IPS DF 6.9 (cell line): ENCODE results near the gene ARMC5.

Experiments
- DNase-seq: peaks from one replicate; pipeline ENCODE4 v3.0.0-alpha.2; 2013; ENCODE audit warnings: low read depth, low spot score
- H3K27ac ChIP-seq: one replicate; pipeline ENCODE4 v1.5.1; 2013; ENCODE audit warnings: low read length, control low read depth
- H3K27me3 ChIP-seq: 2 replicates; pipeline ENCODE4 v1.6.1; 2013; ENCODE audit warnings: mild to moderate bottlenecking, low read length; ENCODE audit not compliant: control insufficient read depth, insufficient read depth
- H3K36me3 ChIP-seq: 2 replicates; pipeline ENCODE4 v1.6.1; 2013; ENCODE audit warnings: low read length; ENCODE audit not compliant: control insufficient read depth, insufficient read depth
- H3K4me1 ChIP-seq: 2 replicates; pipeline ENCODE4 v1.6.1; 2013; ENCODE audit warnings: low read length; ENCODE audit not compliant: control insufficient read depth, insufficient read depth
- H3K4me3 ChIP-seq: 2 replicates; pipeline ENCODE4 v1.5.1; 2013; ENCODE audit warnings: mild to moderate bottlenecking, low read length
- H3K9me3 ChIP-seq: 2 replicates; pipeline ENCODE4 v1.6.1; 2013; ENCODE audit warnings: low read length, inconsistent platforms; ENCODE audit not compliant: control insufficient read depth, insufficient read depth
- whole genome bisulfite sequencing: extraction: QIAGEN DNeasy Blood & Tissue Kit; methylation state at CpG from one replicate; pipeline ENCODE4 v1.1.7; 2013; ENCODE audit warnings: mixed read lengths, missing lambda C conversion rate; ENCODE audit not compliant: insufficient read length, insufficient coverage; 5-methylcytosine and 5-hydroxymethylcytosine counted together

The ARMC5 gene

GRCh38 chr16:31487720-31488467, 28.6 kb downstream of the ARMC5 start:
- H3K4me3 ChIP-seq = peak overlapping the region; percentile 47; the same call in 1 of the 2 replicates
- H3K27me3 ChIP-seq = peaks cover 8% of the 10 kb centered on the region; the same call in 1 of the 2 replicates
- H3K4me1 ChIP-seq = peaks cover 3% of the 10 kb centered on the region; the same call in 1 of the 2 replicates
- H3K36me3 ChIP-seq = no peaks in the 10 kb centered on the region
- no peak overlapping the region for H3K27ac ChIP-seq
- no peaks in the 10 kb centered on the region for H3K9me3 ChIP-seq
- no peak for DNase-seq
- no CpG with 5 or more reads among the region's 60 CpGs for WGBS

- WGBS = no CpG with 5 or more reads among the region's 77 CpGs
- Histone ChIP-seq H3K27me3 (peaks cover 8% of the 10 kb centered on the region; the same call in 1 of the 2 replicates), H3K27ac (no peak overlapping the region), H3K9me3 (no peaks in the 10 kb centered on the region), H3K4me1 (peaks cover 3% of the 10 kb centered on the region; the same call in 1 of the 2 replicates), H3K4me3 (peak overlapping the region; percentile 47; the same call in 1 of the 2 replicates), H3K36me3 (no peaks in the 10 kb centered on the region)
- DNase-seq = no peak
Measured at GRCh38 chr16:31488468-31489297, 29.4 kb downstream of the ARMC5 start.

- no CpG with 5 or more reads among the region's 7 CpGs for WGBS
- Histone ChIP-seq H3K4me3 (no peak overlapping the region), H3K4me1 (peaks cover 3% of the 10 kb centered on the region; the same call in 1 of the 2 replicates), H3K27me3 (peaks cover 8% of the 10 kb centered on the region; the same call in 1 of the 2 replicates), H3K27ac (no peak overlapping the region), H3K36me3 (no peaks in the 10 kb centered on the region), H3K9me3 (no peaks in the 10 kb centered on the region)
- DNase-seq = no peak
Measured at GRCh38 chr16:31489298-31489564, 29.9 kb downstream of the ARMC5 start.

- no CpG with 5 or more reads among the region's 22 CpGs for WGBS
- no peaks in the 10 kb centered on the region for H3K4me1 ChIP-seq
- H3K27me3 ChIP-seq = peaks cover 8% of the 10 kb centered on the region; the same call in 1 of the 2 replicates
- no peaks in the 10 kb centered on the region for H3K9me3 ChIP-seq
- no peak overlapping the region for H3K4me3 ChIP-seq
- no peak for DNase-seq
- no peak overlapping the region for H3K27ac ChIP-seq
- no peaks in the 10 kb centered on the region for H3K36me3 ChIP-seq
Measured at GRCh38 chr16:31489616-31490584, 30.6 kb downstream of the ARMC5 start.

- no peak for DNase-seq
- no CpG with 5 or more reads among the region's 8 CpGs for WGBS
- 0 out of 2 replicates have a peak, but pooled peaks cover 6% of the 10 kb centered on the region for H3K36me3 ChIP-seq
- no peak overlapping the region for H3K4me3 ChIP-seq
- H3K27me3 ChIP-seq = peaks cover 2% of the 10 kb centered on the region; the same call in 1 of the 2 replicates
- no peaks in the 10 kb centered on the region for H3K4me1 ChIP-seq
- H3K27ac ChIP-seq = no peak overlapping the region
- no peaks in the 10 kb centered on the region for H3K9me3 ChIP-seq
Measured at GRCh38 chr16:31491778-31492418, 32.6 kb downstream of the ARMC5 start.

GRCh38 chr16:31493506-31494125, 34.3 kb downstream of the ARMC5 start:
- H3K4me1 ChIP-seq = no peaks in the 10 kb centered on the region
- no CpG with 5 or more reads among the region's 18 CpGs for WGBS
- no peak for DNase-seq
- 0 out of 2 replicates have a peak, but pooled peaks cover 6% of the 10 kb centered on the region for H3K36me3 ChIP-seq
- H3K9me3 ChIP-seq = no peaks in the 10 kb centered on the region
- peaks cover 2% of the 10 kb centered on the region; the same call in 1 of the 2 replicates for H3K27me3 ChIP-seq
- no peak overlapping the region for H3K4me3 ChIP-seq
- no peak overlapping the region for H3K27ac ChIP-seq

- DNase-seq = no peak
- H3K9me3 ChIP-seq = no peaks in the 10 kb centered on the region
- no peak overlapping the region; the same call in 1 of the 2 replicates for H3K4me3 ChIP-seq
- H3K36me3 ChIP-seq = 0 out of 2 replicates have a peak, but pooled peaks cover 6% of the 10 kb centered on the region
- no peaks in the 10 kb centered on the region for H3K27me3 ChIP-seq
- H3K27ac ChIP-seq = no peak overlapping the region
- no CpG with 5 or more reads among the region's 10 CpGs for WGBS
- no peaks in the 10 kb centered on the region for H3K4me1 ChIP-seq
Measured at GRCh38 chr16:31496670-31497069, 37.4 kb downstream of the ARMC5 start.

GRCh38 chr16:31498493-31498892, 39.2 kb downstream of the ARMC5 start:
- no peaks in the 10 kb centered on the region for H3K9me3 ChIP-seq
- 0 out of 2 replicates have a peak, but pooled peaks cover 6% of the 10 kb centered on the region for H3K36me3 ChIP-seq
- no peak overlapping the region for H3K27ac ChIP-seq
- no peak for DNase-seq
- H3K4me3 ChIP-seq = no peak overlapping the region
- peaks cover 4% of the 10 kb centered on the region for H3K4me1 ChIP-seq
- H3K27me3 ChIP-seq = no peaks in the 10 kb centered on the region
- WGBS = no CpG with 5 or more reads among the region's 8 CpGs

- no CpG with 5 or more reads among the region's 8 CpGs for WGBS
- H3K4me3 ChIP-seq = no peak overlapping the region
- no peak for DNase-seq
- 0 out of 2 replicates have a peak, but pooled peaks cover 6% of the 10 kb centered on the region for H3K36me3 ChIP-seq
- H3K4me1 ChIP-seq = peaks cover 4% of the 10 kb centered on the region
- H3K9me3 ChIP-seq = no peaks in the 10 kb centered on the region
- no peak overlapping the region for H3K27ac ChIP-seq
- no peaks in the 10 kb centered on the region for H3K27me3 ChIP-seq
Measured at GRCh38 chr16:31499928-31500327, 40.6 kb downstream of the ARMC5 start.
